ENCODE measurements around the gene GRIP1.

DNA sequence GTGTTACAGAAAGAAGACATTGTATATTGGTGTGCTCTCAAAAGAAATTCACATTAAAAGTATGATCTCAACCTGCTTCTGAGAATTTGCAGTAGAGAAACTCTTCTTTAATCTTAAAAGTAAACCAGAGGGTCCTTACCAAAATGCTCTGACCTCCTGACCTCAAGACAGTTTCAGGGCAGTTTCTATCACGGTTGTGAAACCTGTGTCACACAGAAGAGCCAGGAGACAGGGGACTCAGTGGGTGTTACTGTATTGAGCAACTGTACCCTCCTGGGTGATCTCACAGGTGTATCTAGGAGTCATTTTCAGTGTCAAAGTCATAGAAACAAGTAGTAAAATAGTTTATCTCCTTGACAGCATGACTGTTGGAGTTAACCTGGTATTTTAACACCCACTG, 178.0 kb downstream of the GRIP1 start:
- TF ChIP-seq, protein P1, sequence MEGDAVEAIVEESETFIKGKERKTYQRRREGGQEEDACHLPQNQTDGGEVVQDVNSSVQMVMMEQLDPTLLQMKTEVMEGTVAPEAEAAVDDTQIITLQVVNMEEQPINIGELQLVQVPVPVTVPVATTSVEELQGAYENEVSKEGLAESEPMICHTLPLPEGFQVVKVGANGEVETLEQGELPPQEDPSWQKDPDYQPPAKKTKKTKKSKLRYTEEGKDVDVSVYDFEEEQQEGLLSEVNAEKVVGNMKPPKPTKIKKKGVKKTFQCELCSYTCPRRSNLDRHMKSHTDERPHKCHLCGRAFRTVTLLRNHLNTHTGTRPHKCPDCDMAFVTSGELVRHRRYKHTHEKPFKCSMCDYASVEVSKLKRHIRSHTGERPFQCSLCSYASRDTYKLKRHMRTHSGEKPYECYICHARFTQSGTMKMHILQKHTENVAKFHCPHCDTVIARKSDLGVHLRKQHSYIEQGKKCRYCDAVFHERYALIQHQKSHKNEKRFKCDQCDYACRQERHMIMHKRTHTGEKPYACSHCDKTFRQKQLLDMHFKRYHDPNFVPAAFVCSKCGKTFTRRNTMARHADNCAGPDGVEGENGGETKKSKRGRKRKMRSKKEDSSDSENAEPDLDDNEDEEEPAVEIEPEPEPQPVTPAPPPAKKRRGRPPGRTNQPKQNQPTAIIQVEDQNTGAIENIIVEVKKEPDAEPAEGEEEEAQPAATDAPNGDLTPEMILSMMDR (IDR thresholded peaks at IDR 0.05), result no peak
- TF ChIP-seq ZFX (IDR thresholded peaks at IDR 0.05; ENCODE audit: borderline replicate concordance), result no peak

Measured in 22Rv1 (cell line).